T47D (cell line): ENCODE data around the gene PDZD8.

ENCODE experiments used
- DNase-seq, 2 experiments: peaks; one replicate each; pipeline versions ENCODE4 v3.0.0 to v3.0.0-alpha.2; 2011 to 2012; ENCODE audit warnings: low read depth in 1 of 2, low spot score in 1 of 2
- JUND ChIP-seq: IDR thresholded peaks from 2 replicates; pipeline ENCODE4 v1.6.1; 2012; ENCODE audit warnings: low read depth
- in situ Hi-C: cut with HindIII; loops from 2 replicates; pipeline ENCODE4 v1.10.0; 2016; ENCODE audit warnings: low sequenced_read_pairs, low pct_unique_long_range_greater_than_20kb

Gene PDZD8

DNA sequence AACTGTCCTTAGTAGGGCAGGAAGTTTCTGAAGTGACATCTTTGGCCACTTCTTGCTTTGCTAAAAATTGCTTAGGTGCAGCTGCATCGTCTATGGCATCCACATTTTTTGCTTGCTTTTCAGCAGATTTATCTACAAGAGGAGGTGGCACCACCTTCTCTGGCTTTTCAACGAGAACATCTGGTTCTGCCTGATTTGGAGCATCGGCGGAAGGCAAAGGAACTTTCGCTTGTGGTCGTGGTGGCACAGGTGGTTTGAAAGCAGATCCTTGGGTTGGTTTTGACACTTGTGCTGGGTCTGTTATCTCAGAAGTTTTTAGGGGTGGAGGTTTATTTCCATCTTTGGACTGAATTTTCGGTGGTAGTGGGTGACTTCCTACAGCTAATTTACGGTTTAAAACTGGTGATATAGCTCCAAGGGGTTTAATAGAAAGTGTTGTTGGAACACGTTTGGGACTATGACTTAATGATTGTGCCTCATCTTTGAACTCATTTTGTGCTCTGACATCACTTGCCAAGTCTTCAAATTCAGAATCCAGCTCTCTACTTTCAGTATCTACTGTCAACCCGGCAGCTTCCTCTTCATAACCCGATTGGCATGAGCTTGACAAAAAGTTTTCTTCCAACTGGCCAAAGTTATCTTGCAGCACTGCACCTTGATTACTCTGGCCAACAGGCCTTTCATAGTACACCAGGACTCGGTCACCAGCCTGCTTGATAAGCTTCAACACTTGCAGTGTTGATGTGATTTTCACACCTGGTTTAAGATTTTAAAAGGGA is 90.3 kb downstream of the PDZD8 start:
- DNase-seq, result no peak
- in situ Hi-C loops, result no loop called here
- no peak for TF ChIP-seq JUND

DNA sequence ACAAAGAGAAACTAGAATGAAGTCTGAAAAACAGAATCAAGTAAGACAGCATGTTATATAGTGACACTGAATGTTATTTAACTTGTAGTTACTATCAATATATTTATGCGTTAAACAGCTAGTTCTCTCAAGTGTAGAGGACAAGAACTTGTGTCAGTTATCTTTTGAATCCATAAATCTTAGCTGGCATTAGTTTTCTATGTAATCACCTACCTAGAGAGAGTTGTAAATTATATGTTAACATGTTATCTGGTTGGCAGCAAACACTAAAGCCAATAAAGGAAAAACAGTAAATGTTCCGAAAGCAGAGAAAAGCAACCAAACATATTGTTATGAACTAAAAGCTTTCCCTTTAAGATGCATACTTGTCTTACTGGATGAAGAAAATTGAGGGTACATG is 97.6 kb downstream of the PDZD8 start:
- in situ Hi-C loops, result no loop called here
- TF ChIP-seq JUND, result no peak
- no peak for DNase-seq

DNA sequence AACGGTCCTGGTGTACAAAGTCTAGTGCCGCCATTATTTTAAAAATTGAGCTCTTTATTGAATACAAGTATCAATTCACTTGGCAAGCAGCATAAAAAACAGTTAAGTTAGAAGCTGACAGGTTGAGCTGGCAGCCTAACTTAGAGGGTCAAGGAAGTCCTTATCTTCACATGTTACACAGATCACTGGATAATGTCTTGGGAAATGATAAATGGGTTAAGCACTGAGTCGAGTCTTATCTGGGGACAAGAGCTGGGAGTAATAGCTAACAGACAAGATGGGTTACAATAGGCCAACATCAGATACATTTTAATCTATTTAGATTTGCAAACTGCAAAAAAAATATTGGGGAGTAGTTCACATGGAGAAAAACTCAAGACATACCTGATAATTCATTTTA is 100.1 kb downstream of the PDZD8 start:
- DNase-seq, result no peak
- in situ Hi-C loops, result no loop called here
- TF ChIP-seq JUND, result no peak

DNA sequence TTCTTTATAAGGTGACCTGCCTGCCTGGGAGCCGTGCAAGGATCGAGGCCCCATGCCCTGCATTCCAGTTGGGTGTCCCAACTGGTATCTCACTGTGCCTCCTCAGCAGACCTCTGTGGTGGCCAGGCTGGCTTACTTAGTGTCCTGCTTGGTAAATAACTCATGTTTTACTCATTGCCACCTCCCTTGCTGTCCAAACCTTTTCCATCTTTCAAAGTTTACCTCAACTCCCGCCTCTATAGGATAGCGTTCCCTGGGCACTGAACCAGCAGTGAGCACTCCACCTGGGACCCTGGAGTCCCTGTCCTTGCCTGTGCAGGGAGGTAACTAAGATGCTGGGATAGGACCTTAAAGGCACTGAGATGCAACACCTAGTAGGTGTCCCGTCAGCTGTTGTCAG is 100.7 kb downstream of the PDZD8 start:
- in situ Hi-C loops, result no loop called here
- DNase-seq, result no peak
- no peak for TF ChIP-seq JUND

DNA sequence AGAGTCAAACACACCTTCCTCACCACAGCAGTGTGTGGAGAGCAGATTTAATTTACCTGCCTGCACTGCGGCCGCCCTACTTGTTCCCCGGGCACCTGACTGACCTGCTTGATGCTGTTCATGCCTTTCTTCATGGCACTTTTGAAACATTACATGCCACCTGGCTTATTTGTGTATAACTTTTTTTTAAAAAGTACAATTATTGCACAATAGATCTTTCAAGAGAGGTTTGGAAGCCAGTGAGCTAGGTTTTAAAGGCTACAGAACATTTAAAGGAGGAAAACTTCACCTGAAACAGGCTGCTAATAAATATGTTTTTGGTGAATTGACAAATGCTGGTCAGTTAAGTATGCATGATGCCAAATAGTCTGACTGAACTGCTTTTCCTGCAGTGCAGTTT is 101.3 kb downstream of the PDZD8 start:
- in situ Hi-C loops, result no loop called here
- DNase-seq, result no peak
- no peak for TF ChIP-seq JUND

DNA sequence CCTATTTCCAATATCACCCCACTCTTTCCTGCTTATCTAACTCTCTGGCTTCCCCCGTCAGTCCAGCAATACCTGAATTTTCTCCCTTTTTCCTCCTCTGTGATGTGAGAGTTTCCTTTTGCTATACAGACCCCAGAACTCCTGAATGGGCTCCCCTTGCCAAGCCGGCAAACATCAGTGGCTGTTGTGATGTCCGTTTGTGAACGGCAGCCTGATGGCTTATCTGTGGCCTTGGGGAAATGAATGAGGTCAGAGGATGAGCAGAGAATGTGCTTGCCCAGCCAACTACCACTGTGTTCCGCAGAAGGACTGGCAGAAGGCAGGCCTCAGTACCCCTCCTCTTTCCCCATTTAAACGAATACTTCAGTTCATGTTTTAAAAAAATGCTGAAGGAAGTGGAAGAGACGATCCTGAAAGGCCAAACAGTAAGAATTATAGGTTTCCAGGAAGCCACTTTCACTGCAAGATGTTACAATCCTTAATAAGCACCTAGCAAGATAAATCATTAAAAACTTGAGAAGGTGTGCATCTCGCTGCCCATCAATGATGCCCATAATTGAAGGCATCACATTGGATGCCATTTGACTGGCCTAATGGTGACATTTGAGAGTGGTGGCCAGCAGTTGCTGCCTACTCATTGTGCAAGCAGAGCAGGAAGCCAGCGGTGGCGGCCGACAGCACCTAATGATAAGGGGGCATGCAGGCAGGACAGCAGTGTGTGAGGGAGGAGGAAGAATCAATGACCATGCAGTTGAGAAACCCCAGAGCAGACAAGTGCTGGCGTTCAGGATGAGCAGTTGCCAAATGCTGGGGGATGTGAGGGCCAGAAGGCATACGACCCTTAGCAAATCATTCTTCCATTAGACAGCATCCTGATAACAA is 102.8 kb downstream of the PDZD8 start:
- no peak for TF ChIP-seq JUND
- no peak for DNase-seq
- in situ Hi-C loops, result no loop called here

DNA sequence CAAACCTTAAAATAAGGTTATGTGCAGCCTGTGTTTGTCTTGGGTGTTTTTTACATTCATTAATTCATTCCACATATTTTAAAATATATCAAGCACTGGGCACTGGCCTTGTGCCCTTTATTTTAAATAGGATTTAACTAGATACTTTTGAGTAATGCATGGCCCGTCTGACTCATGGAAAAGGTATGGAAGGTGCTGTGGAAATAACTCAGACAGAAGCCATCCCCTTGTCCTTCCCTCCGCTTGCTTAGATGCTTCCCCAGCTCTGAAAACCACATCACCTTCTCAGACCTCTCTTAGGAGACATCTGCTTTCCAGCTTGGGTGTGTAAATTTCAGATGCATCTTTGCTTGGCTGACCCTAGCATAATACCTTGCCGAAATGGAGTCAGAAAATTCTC is 103.8 kb downstream of the PDZD8 start:
- no peak for TF ChIP-seq JUND
- in situ Hi-C loops, result no loop called here
- no peak for DNase-seq

DNA sequence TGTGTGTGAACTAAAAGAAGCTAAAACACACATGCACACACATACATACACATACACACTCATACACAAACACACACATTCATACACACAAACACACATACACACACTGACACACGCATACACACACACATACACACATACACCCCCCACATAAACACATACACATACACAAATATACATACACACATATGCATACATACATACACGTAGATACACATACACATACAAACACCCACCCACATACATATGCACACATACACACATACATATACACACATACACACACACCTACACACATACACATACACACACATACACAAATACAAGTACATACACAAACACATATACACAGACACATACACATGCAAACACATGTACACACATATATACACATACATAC is 106.3 kb downstream of the PDZD8 start:
- DNase-seq, result no peak
- no peak for TF ChIP-seq JUND
- in situ Hi-C loops, result no loop called here

DNA sequence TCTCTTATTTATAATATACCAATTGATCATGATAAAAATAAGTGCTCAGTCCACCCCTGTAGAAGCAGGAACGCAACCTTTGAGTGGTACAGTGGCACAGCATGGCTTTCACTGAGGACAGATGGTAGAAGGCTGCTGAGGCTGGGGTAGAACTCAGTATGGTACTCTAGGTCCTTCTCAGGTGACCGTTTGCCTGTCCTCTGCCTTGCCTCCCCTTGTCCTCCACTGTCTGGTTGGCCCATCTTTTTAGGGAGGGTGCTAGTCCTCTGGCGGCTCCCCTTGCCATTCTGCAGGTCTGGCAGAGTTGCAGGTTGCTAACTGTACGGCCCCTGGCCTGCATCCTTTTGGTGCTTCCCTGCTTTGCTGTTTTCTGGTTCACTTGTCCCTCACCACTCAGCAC is 107.0 kb downstream of the PDZD8 start:
- no peak for DNase-seq
- no peak for TF ChIP-seq JUND
- in situ Hi-C loops, result no loop called here

DNA sequence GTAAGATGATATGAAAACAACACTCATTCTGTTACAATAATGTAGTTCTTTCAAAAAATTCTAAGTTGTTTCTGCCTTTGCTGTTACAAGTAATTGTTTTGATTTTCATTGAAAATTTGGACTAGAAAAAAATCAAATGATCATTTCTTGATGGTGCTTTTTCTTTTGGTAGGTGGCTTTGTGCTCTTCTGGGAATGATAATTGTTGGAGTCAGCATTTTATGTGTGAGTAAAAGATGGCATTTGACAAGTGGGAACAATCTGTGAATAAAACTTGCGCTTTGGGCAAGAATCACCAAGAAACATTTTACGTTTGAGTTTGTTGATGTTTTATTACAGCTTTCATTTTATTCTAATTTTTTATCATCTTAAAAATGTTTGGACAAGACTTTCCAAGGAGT is 108.4 kb downstream of the PDZD8 start:
- DNase-seq, result no peak
- no peak for TF ChIP-seq JUND
- in situ Hi-C loops, result no loop called here

DNA sequence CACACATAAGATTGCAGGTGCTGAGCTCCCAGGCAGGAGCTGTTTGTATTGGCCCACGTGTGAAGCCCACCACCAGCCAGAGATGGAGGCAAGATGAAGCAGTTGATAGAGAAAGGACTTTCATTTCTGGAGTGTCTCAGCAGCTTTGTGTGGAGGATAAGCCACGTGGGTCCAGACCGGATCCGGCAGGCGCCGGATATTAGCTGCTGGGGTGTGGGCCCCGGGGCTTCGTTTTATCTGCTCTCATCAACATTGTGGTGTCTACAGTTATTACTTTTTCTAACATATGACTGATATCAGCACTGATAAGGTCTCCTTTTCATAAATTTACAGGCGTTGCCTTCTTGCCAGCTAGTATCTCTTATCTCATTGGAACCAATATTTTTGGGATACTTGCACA is 108.8 kb downstream of the PDZD8 start:
- in situ Hi-C loops, result no loop called here
- no peak for TF ChIP-seq JUND
- DNase-seq, result no peak

DNA sequence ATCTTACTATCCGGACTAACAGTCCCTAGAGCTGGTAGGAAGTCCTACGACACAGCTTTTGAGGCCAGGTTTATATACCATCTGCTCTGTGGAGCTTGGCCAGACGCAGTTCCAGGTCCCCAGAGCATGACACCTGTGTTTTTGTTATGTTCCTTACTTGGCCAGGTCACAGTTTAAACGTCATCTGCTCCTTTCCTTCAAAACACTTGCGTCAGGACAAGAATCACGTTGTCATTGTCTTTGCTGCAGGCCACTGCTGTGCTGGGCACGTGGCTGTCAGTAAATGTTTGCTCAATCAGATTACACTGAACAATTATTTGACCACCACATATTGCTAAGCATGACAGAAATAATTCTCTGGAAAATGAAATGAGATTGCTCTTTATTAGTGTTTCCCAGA is 110.5 kb downstream of the PDZD8 start:
- DNase-seq, result peak in 1 of 2 experiments; percentile 47
- no peak for TF ChIP-seq JUND
- in situ Hi-C loops, result no loop called here

DNA sequence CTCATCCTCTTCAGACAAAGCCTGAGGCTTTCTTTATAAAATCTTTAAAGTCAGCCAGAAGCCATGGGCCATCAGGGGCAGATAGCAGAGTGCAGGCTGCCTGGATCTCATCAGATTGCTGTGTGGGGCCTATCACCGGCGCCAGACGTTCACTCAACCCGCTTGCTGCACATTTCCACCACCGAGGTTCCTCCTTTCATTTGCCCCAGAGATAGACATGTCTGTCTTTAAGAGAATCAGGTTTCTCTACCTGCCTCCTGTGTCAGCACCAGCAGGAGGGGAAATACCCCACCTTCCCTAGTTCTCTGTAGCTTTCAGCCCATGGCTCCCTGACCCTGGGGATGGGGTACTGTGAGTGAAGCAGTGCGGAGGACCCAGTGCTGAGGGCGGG is 112.3 kb downstream of the PDZD8 start:
- no peak for TF ChIP-seq JUND
- no peak for DNase-seq
- in situ Hi-C loops, result no loop called here
